GM12878 (cell line): Measurements from ENCODE around the gene NUP37. TPM values are rescaled to one million over a fixed set of nuclear protein-coding genes. Genes with fewer than 3 reads are reported as not detected.
A peak's percentile ranks its signal among the peaks of the same experiment; 100 is the strongest.
"Not testable (repeated sequence)": the region's sequence is repeated elsewhere in the genome, so short reads cannot be mapped to it uniquely, and the experiment has no call there.

ENCODE experiments used
- ATAC-seq: fragments of 200-7000 bp; cut with Tn5 transposase; 3 replicates; pipeline ENCODE4 v1.9.1; 2020; ENCODE audit warnings: mild to moderate bottlenecking, moderate library complexity
- BruUV-seq: library from RNA; stranded (reverse); fragments of 400-500 nt; replicated peaks from 2 replicates; lab custom pipeline; 2021; lab: Mats Ljungman, UMichigan
- CTCF ChIA-PET: fragments of 300-600 bp; sonication (Branson Sonifier 250); formaldehyde crosslinking; extraction: SDS; loops from one replicate; lab custom pipeline; 2021; ENCODE audit warnings: inconsistent platforms; lab: Yijun Ruan, JAX
- POLR2A ChIA-PET: fragments of 350-600 bp; formaldehyde crosslinking; extraction: SDS; loops from one replicate; lab custom pipeline; 2021; ENCODE audit warnings: inconsistent platforms; lab: Charles Lee
- RAD21 ChIA-PET: fragments of 300-600 bp; sonication (Branson Sonifier 250); formaldehyde crosslinking; loops from one replicate; lab custom pipeline; 2023; ENCODE audit warnings: antibody characterized with exemption; ENCODE audit not compliant: unreplicated experiment; lab: Charles Lee
- SMC1A ChIA-PET: fragments of 300-600 bp; sonication (Branson Sonifier 250); formaldehyde crosslinking; loops from one replicate; lab custom pipeline; 2023; ENCODE audit not compliant: unreplicated experiment, uncharacterized antibody; lab: Charles Lee
- DNase-seq: peaks from one replicate; pipeline ENCODE4 v3.0.0-alpha.2; 2011; ENCODE audit warnings: low read depth, low spot score
- FAIRE-seq: peaks from 3 replicates; lab custom pipeline; 2011; peaks lifted over from hg19 to GRCh38; lab: Jason Lieb, UNC
- H2AFZ ChIP-seq: 2 replicates; pipeline ENCODE4 v1.6.0; 2011; ENCODE audit warnings: low read depth, low read length, control low read depth; ENCODE audit not compliant: control insufficient read depth
- H3K27ac ChIP-seq: 2 replicates; pipeline ENCODE4 v1.5.1; 2011; ENCODE audit warnings: control low read depth; ENCODE audit not compliant: control insufficient read depth, insufficient read depth
- H3K27me3 ChIP-seq, 2 experiments: replicated peaks in 1 of 2; 2 replicates each; pipeline versions ENCODE4 v1.6.0 to v1.6.1; 2011; ENCODE audit warnings: low read length in 1 of 2; ENCODE audit not compliant: control insufficient read depth in 2 of 2, insufficient read depth in 2 of 2
- H3K36me3 ChIP-seq, 2 experiments: 2 replicates each; pipeline ENCODE4 v1.5.1; 2011; ENCODE audit warnings: low read length in 1 of 2; ENCODE audit not compliant: control insufficient read depth in 2 of 2, insufficient read depth in 2 of 2
- H3K4me1 ChIP-seq: 2 replicates; pipeline ENCODE4 v1.6.1; 2011; ENCODE audit warnings: mild to moderate bottlenecking, low read length, moderate library complexity, mixed read lengths; ENCODE audit not compliant: control insufficient read depth, insufficient read depth
- H3K4me2 ChIP-seq: 2 replicates; pipeline ENCODE4 v1.6.0; 2011; ENCODE audit warnings: control low read depth; ENCODE audit not compliant: control insufficient read depth, insufficient read depth
- H3K4me3 ChIP-seq: fragments of 200-600 bp; sonication (generic); 2 replicates; pipeline ENCODE4 v1.5.1; 2016
- H3K79me2 ChIP-seq: 2 replicates; pipeline ENCODE4 v1.6.0; 2011; ENCODE audit warnings: low read length; ENCODE audit not compliant: control insufficient read depth, insufficient read depth
- H3K9ac ChIP-seq: 2 replicates; pipeline ENCODE4 v1.8.0; 2011; ENCODE audit warnings: low read length, control low read depth, mixed read lengths; ENCODE audit not compliant: control insufficient read depth, insufficient read depth
- H3K9me3 ChIP-seq: replicated peaks from 3 replicates; pipeline ENCODE4 v1.5.1; 2011; ENCODE audit warnings: mild to moderate bottlenecking, low read length; ENCODE audit not compliant: control insufficient read depth, insufficient read depth
- H4K20me1 ChIP-seq: 2 replicates; pipeline ENCODE4 v1.6.0; 2011; ENCODE audit not compliant: control insufficient read depth, insufficient read depth
- MTA3 ChIP-seq: IDR thresholded peaks from 2 replicates; pipeline ENCODE4 v1.6.1; 2012; ENCODE audit warnings: low read length, inconsistent platforms, borderline replicate concordance
- POU2F2 ChIP-seq: IDR thresholded peaks from 3 replicates; pipeline ENCODE4 v1.6.1; 2011; ENCODE audit warnings: low read depth, mild to moderate bottlenecking, low read length, borderline replicate concordance
- RAD51 ChIP-seq: fragments of 450-650 bp; IDR thresholded peaks from 2 replicates; pipeline ENCODE4 v1.6.1; 2016; ENCODE audit warnings: moderate library complexity, mild to moderate bottlenecking, inconsistent platforms
- RELA ChIP-seq: fragments of 450-650 bp; IDR thresholded peaks from 2 replicates; pipeline ENCODE4 v1.8.0; 2014; ENCODE audit warnings: borderline replicate concordance; ENCODE audit not compliant: partially characterized antibody
- ZZZ3 ChIP-seq: IDR thresholded peaks from 2 replicates; pipeline ENCODE4 v1.6.1; 2011; ENCODE audit warnings: low read depth; ENCODE audit not compliant: control insufficient read depth, insufficient read length
- WGBS: methylation state at CpG from one replicate; pipeline ENCODE4 v1.1.6; 2016; ENCODE audit warnings: low lambda C conversion rate; ENCODE audit not compliant: insufficient replicate concordance, insufficient coverage; ENCODE audit errors: missing lambda C conversion rate; 5-methylcytosine and 5-hydroxymethylcytosine counted together
- in situ Hi-C: fragments of 300-500 bp; cut with MboI; formaldehyde crosslinking; loops from 9 replicates; pipeline ENCODE4 v1.14.3; 2018; ENCODE audit warnings: mixed read lengths
- intact Hi-C: fragments of 100-400 bp; cut with micrococcal nuclease; formaldehyde crosslinking; loops from one replicate; pipeline ENCODE4 v1.14.2; 2022; ENCODE audit not compliant: unreplicated experiment
- polyA plus RNA-seq, 11 experiments: library from polyadenylated mRNA; depleted of rRNA in 4 of 11; unstranded in 6 of 11; stranded (reverse) in 5 of 11; fragments of >200 nt; fragmentation: Nextera tagmentation in 4 of 11; fragmentation: Illumina TruSeq in 1 of 11; extraction: Ambion mirVana in 4 of 11; extraction: Trizol in 1 of 11; gene quantifications; 1 replicate in 1 of 11; 2 replicates in 10 of 11; pipeline versions ENCODE4 v1.2.1 to v1.2.3, GENCODE V29; 2011 to 2016; ENCODE audit warnings: inconsistent platforms in 2 of 11, missing spikeins in 2 of 11, low read depth in 1 of 11
- total RNA-seq, 4 experiments: library from RNA; depleted of rRNA in 3 of 4; stranded (reverse); fragments of >200 nt in 3 of 4; fragmentation: Illumina TruSeq in 1 of 4; extraction: Trizol in 1 of 4; gene quantifications; 2 replicates each; pipeline versions ENCODE4 v1.2.1 to v1.2.3, GENCODE V29; 2013 to 2021
- TF ChIP-seq, protein P1 (sequence below): fragments of 450-650 bp; IDR thresholded peaks from 2 replicates; pipeline ENCODE4 v1.6.1; 2016; ENCODE audit warnings: mild to moderate bottlenecking
- TF ChIP-seq, protein P2 (sequence below): fragments of 450-650 bp; IDR thresholded peaks from 2 replicates; pipeline ENCODE4 v1.6.1; 2017; ENCODE audit warnings: borderline replicate concordance
- TF ChIP-seq, protein P3 (sequence below): fragments of 450-650 bp; conservative IDR thresholded peaks from 2 replicates; pipeline ENCODE4 v1.6.1; 2017; ENCODE audit warnings: mild to moderate bottlenecking, moderate library complexity

NUP37 gene
- total and polyA plus RNA-seq, 10 of the 15 experiments (the other 5 are each of a cell fraction or from before 2014, with no cell fraction given): 51.8 to 250 (median 99.6) TPM

DNA sequence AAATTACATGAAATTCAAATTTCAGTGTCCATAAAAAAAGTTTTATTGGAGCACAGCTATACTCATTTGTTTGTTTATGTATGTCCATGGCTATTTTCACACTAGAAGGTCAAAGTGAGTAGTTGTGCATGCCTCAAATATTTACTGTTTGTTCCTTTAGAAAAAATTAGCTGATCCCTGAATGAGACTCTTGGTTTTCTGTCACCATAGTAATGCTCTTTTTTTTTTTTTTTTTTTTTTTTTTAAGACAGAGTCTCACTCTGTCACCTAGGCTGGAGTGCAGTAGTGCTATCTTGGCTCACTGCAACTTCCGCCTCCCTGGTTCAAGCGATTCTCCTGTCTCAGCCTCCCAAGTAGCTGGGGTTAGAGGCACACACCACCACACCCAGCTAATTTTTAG lies 1.4 kb upstream of the NUP37 start:
- Histone ChIP-seq H3K9ac (peak overlapping the region; percentile 75), H3K27ac (peak overlapping the region; percentile 86), H3K4me3 (peak overlapping the region; percentile 88), H3K79me2 (peaks cover 53% of the 10 kb centered on the region), H3K4me2 (peak overlapping the region; percentile 53), H2AFZ (peak overlapping the region; percentile 9; the same call in 1 of the 2 replicates)
- in situ Hi-C loops, FAIRE-seq, H3K4me1 ChIP-seq, BruUV-seq, H4K20me1 ChIP-seq, DNase-seq, H3K36me3 ChIP-seq, ATAC-seq, H3K9me3 ChIP-seq, H3K27me3 ChIP-seq: not testable (repeated sequence)
- ChIA-PET POLR2A (interaction anchor here (0.6 to 1.5 kb wide), 8 partner anchors 24 to 1841 kb away, joined by 3 to 9 read pairs (median 4); no protein-coding TSS in a partner anchor), SMC1A (interaction anchor here (1.0 to 2.4 kb wide), 12 partner anchors 11 to 362 kb away, joined by 3 to 8 read pairs (median 4); partner anchors contain the start of gene WASHC3), CTCF (interaction anchor here (0.8 to 2.9 kb wide), 7 partner anchors 9 to 619 kb away, joined by 3 to 10 read pairs (median 5); no protein-coding TSS in a partner anchor), RAD21 (interaction anchor here (0.7 to 2.0 kb wide), 8 partner anchors 21 to 422 kb away, joined by 3 to 5 read pairs (median 4); no protein-coding TSS in a partner anchor)
- intact Hi-C loops: loop anchor here (5.0 kb wide), 3 partner anchors 59 to 361 kb away; partner anchors contain the start of genes IGF1 and WASHC3
- TF ChIP-seq, protein P1, sequence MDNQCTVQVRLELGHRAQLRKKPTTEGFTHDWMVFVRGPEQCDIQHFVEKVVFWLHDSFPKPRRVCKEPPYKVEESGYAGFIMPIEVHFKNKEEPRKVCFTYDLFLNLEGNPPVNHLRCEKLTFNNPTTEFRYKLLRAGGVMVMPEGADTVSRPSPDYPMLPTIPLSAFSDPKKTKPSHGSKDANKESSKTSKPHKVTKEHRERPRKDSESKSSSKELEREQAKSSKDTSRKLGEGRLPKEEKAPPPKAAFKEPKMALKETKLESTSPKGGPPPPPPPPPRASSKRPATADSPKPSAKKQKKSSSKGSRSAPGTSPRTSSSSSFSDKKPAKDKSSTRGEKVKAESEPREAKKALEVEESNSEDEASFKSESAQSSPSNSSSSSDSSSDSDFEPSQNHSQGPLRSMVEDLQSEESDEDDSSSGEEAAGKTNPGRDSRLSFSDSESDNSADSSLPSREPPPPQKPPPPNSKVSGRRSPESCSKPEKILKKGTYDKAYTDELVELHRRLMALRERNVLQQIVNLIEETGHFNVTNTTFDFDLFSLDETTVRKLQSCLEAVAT: 0 out of 2 replicates have a peak, but pooled peaks have one; percentile 41
- WGBS: 100% methylated on average over 2 of the region's 2 CpGs

DNA sequence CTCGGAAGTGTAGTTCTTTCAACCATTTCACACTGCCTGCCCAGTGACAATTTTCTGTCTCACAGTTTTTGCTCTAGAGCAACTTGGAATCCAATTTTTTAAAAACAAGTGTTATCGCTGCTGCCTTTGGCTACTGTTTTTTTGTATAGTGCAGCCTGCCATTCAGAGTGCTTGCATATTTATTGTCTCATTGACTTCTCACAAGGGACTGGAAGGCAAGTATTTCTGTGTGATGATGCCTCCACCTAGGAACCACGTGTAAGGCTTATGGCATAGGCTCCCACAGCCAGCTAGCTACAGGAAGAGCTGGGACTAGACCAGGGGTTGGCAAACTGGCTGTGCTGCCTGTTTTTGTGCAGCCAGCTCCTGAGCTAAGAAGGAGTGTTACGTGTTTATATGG lies 972 bp upstream of the NUP37 start:
- no TSS peak for BruUV-seq
- FAIRE-seq: peak; percentile 27
- TF ChIP-seq, protein P2, sequence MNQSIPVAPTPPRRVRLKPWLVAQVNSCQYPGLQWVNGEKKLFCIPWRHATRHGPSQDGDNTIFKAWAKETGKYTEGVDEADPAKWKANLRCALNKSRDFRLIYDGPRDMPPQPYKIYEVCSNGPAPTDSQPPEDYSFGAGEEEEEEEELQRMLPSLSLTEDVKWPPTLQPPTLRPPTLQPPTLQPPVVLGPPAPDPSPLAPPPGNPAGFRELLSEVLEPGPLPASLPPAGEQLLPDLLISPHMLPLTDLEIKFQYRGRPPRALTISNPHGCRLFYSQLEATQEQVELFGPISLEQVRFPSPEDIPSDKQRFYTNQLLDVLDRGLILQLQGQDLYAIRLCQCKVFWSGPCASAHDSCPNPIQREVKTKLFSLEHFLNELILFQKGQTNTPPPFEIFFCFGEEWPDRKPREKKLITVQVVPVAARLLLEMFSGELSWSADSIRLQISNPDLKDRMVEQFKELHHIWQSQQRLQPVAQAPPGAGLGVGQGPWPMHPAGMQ: no peak
- no peak for TF ChIP-seq POU2F2
- no peak for TF ChIP-seq ZZZ3
- TF ChIP-seq MTA3: no peak
- TF ChIP-seq RAD51: no peak
- TF ChIP-seq, protein P3, sequence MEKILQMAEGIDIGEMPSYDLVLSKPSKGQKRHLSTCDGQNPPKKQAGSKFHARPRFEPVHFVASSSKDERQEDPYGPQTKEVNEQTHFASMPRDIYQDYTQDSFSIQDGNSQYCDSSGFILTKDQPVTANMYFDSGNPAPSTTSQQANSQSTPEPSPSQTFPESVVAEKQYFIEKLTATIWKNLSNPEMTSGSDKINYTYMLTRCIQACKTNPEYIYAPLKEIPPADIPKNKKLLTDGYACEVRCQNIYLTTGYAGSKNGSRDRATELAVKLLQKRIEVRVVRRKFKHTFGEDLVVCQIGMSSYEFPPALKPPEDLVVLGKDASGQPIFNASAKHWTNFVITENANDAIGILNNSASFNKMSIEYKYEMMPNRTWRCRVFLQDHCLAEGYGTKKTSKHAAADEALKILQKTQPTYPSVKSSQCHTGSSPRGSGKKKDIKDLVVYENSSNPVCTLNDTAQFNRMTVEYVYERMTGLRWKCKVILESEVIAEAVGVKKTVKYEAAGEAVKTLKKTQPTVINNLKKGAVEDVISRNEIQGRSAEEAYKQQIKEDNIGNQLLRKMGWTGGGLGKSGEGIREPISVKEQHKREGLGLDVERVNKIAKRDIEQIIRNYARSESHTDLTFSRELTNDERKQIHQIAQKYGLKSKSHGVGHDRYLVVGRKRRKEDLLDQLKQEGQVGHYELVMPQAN: no peak
- TF ChIP-seq RELA: no peak

More for the DNA sequence above, 972 bp upstream of the NUP37 start:
- POLR2A ChIA-PET: interaction anchor here (0.6 to 1.5 kb wide), 8 partner anchors 23 to 1421 kb away, joined by 3 to 9 read pairs (median 4); partner anchors contain the start of gene WASHC3
- peak overlapping the region; percentile 75 for H3K9ac ChIP-seq
- RAD21 ChIA-PET: interaction anchor here (0.7 to 2.0 kb wide), 7 partner anchors 20 to 423 kb away, joined by 3 to 5 read pairs (median 3); no protein-coding TSS in a partner anchor
- CTCF ChIA-PET: interaction anchor here (0.8 to 2.9 kb wide), 6 partner anchors 11 to 619 kb away, joined by 3 to 10 read pairs (median 6); no protein-coding TSS in a partner anchor
- H3K27me3 ChIP-seq: no peaks in the 10 kb centered on the region
- intact Hi-C loops (loop anchor here (5.0 kb wide), 3 partner anchors 59 to 361 kb away; partner anchors contain the start of genes IGF1 and WASHC3), in situ Hi-C loops (no loop called here)
- H3K4me1 ChIP-seq: no peaks in the 10 kb centered on the region
- no peak for DNase-seq
- SMC1A ChIA-PET: interaction anchor here (0.6 to 2.4 kb wide), 11 partner anchors 11 to 363 kb away, joined by 3 to 8 read pairs (median 4); partner anchors contain the start of gene WASHC3
- peaks cover 53% of the 10 kb centered on the region for H3K79me2 ChIP-seq
- peak overlapping the region; percentile 9 for H2AFZ ChIP-seq
- peak overlapping the region; percentile 53 for H3K4me2 ChIP-seq
- WGBS: 1% methylated on average over 4 of the region's 4 CpGs
- no peaks in the 10 kb centered on the region for H3K9me3 ChIP-seq
- H4K20me1 ChIP-seq: no peaks in the 10 kb centered on the region
- peak overlapping the region; percentile 86 for H3K27ac ChIP-seq
- peak overlapping the region; percentile 88 for H3K4me3 ChIP-seq
- ATAC-seq: peak; percentile 36
- peaks cover 0 to 4% of the 10 kb centered on the region in 2 experiments; a peak in 2 of 4 replicates for H3K36me3 ChIP-seq
